Measurements from ENCODE around the gene KIAA0586. TPM values are rescaled to one million over a fixed set of nuclear protein-coding genes. Genes with fewer than 3 reads are reported as not detected.
A peak's percentile ranks its signal among the peaks of the same experiment; 100 is the strongest.
"Not testable (repeated sequence)": the region's sequence is repeated elsewhere in the genome, so short reads cannot be mapped to it uniquely, and the experiment has no call there.

The KIAA0586 gene
- total RNA-seq, 2 donors from 2014 or later = 11.2 to 27.0 TPM

- DNase-seq (ENCODE audit: low spot score) = no peak
- H3K27me3 ChIP-seq (replicated peaks; ENCODE audit: insufficient read depth) = no peaks in the 10 kb centered on the region
- TF ChIP-seq POLR2AphosphoS5 (IDR thresholded peaks at IDR 0.05) (no peak), CTCF (IDR thresholded peaks at IDR 0.05) (no peak), POLR2A (IDR thresholded peaks at IDR 0.05) (no peak)
- H3K9me3 ChIP-seq = no peaks in the 10 kb centered on the region
- H3K36me3 ChIP-seq = peaks cover 0 to 5% of the 10 kb centered on the region in 2 donors
- H3K4me1 ChIP-seq (replicated peaks) = no peaks in the 10 kb centered on the region
- intact Hi-C loops (cut with DNase I) = no loop called here
- WGBS = 88% methylated on average over 5 of the region's 5 CpGs
- H3K27ac ChIP-seq = no peak overlapping the region
- H3K4me3 ChIP-seq = no peak overlapping the region
Measured at GRCh38 chr14:58469309-58469708, 41.8 kb downstream of the KIAA0586 start.

- H3K27me3 ChIP-seq (replicated peaks; ENCODE audit: insufficient read depth) = no peaks in the 10 kb centered on the region
- WGBS = 49% methylated on average over 1 of the region's 1 CpG
- no peaks in the 10 kb centered on the region for H3K9me3 ChIP-seq
- H3K27ac ChIP-seq = no peak overlapping the region
- no peak overlapping the region for H3K4me3 ChIP-seq
- no peaks in the 10 kb centered on the region for H3K36me3 ChIP-seq
- no peak for DNase-seq (ENCODE audit: low spot score)
- no peak for TF ChIP-seq POLR2A (IDR thresholded peaks at IDR 0.05)
- peak; percentile 64 for TF ChIP-seq POLR2AphosphoS5 (IDR thresholded peaks at IDR 0.05)
- intact Hi-C loops (cut with DNase I) = no loop called here
- no peaks in the 10 kb centered on the region for H3K4me1 ChIP-seq (replicated peaks)
Measured at GRCh38 chr14:58476320-58476719, 48.8 kb downstream of the KIAA0586 start.

GRCh38 chr14:58477653-58478052 is 50.1 kb downstream of the KIAA0586 start:
- intact Hi-C loops (cut with DNase I) = no loop called here
- H3K4me1 ChIP-seq (replicated peaks) = no peaks in the 10 kb centered on the region
- H3K9me3 ChIP-seq = no peaks in the 10 kb centered on the region
- DNase-seq (ENCODE audit: low spot score) = no peak
- TF ChIP-seq POLR2A (IDR thresholded peaks at IDR 0.05) = no peak
- no peak for TF ChIP-seq POLR2AphosphoS5 (IDR thresholded peaks at IDR 0.05)
- TF ChIP-seq CTCF (IDR thresholded peaks at IDR 0.05) = no peak
- H3K36me3 ChIP-seq = no peaks in the 10 kb centered on the region
- no peak overlapping the region for H3K4me3 ChIP-seq
- 92% methylated on average over 2 of the region's 2 CpGs for WGBS
- H3K27me3 ChIP-seq (replicated peaks; ENCODE audit: insufficient read depth) = no peaks in the 10 kb centered on the region
- no peak overlapping the region for H3K27ac ChIP-seq

GRCh38 chr14:58478329-58478728 is 50.8 kb downstream of the KIAA0586 start:
- 100% methylated on average over 5 of the region's 5 CpGs for WGBS
- H3K4me3 ChIP-seq; H3K27me3 ChIP-seq (replicated peaks; ENCODE audit: insufficient read depth); H3K4me1 ChIP-seq (replicated peaks); intact Hi-C loops (cut with DNase I); H3K27ac ChIP-seq; DNase-seq (ENCODE audit: low spot score); H3K36me3 ChIP-seq; H3K9me3 ChIP-seq: not testable (repeated sequence)

GRCh38 chr14:58479975-58480374 is 52.5 kb downstream of the KIAA0586 start:
- Histone ChIP-seq H3K36me3 (no peaks in the 10 kb centered on the region), H3K27me3 (replicated peaks; ENCODE audit: insufficient read depth) (no peaks in the 10 kb centered on the region), H3K27ac (no peak overlapping the region), H3K4me1 (replicated peaks) (no peaks in the 10 kb centered on the region), H3K9me3 (no peaks in the 10 kb centered on the region), H3K4me3 (no peak overlapping the region)
- no peak for TF ChIP-seq CTCF (IDR thresholded peaks at IDR 0.05)
- no peak for TF ChIP-seq POLR2AphosphoS5 (IDR thresholded peaks at IDR 0.05)
- TF ChIP-seq POLR2A (IDR thresholded peaks at IDR 0.05) = no peak
- intact Hi-C loops (cut with DNase I) = no loop called here
- DNase-seq (ENCODE audit: low spot score) = no peak
- WGBS = 100% methylated on average over 1 of the region's 1 CpG

GRCh38 chr14:58484176-58484575 is 56.7 kb downstream of the KIAA0586 start:
- Histone ChIP-seq H3K27me3 (replicated peaks; ENCODE audit: insufficient read depth) (no peaks in the 10 kb centered on the region), H3K9me3 (no peaks in the 10 kb centered on the region), H3K4me3 (no peak overlapping the region), H3K4me1 (replicated peaks) (no peaks in the 10 kb centered on the region), H3K27ac (no peak overlapping the region), H3K36me3 (peaks cover 0 to 7% of the 10 kb centered on the region in 2 donors)
- intact Hi-C loops (cut with DNase I) = no loop called here
- 71% methylated on average over 1 of the region's 1 CpG for WGBS
- TF ChIP-seq POLR2A (IDR thresholded peaks at IDR 0.05) (no peak), POLR2AphosphoS5 (IDR thresholded peaks at IDR 0.05) (no peak), CTCF (IDR thresholded peaks at IDR 0.05) (no peak)
- DNase-seq (ENCODE audit: low spot score) = no peak

All from prostate gland (tissue), 2 donors.